CD8-positive, alpha-beta memory T cell (primary cell): Measurements from ENCODE around the gene RASA2. TPM values are rescaled to one million over a fixed set of nuclear protein-coding genes. Genes with fewer than 3 reads are reported as not detected.
A peak's percentile ranks its signal among the peaks of the same experiment; 100 is the strongest.

Source experiments
- CTCF ChIA-PET: fragments of 350-600 bp; sonication (Branson Sonifier 250); formaldehyde crosslinking; loops from one replicate; lab custom pipeline; 2021; ENCODE audit warnings: antibody characterized with exemption; lab: Charles Lee
- POLR2A ChIA-PET: fragments of 350-600 bp; sonication (Branson Sonifier 250); formaldehyde crosslinking; loops from one replicate; lab custom pipeline; 2021; ENCODE audit warnings: antibody characterized with exemption; lab: Charles Lee
- DNase-seq, 5 donors: peaks; one replicate each; pipeline versions ENCODE4 v3.0.0 to v3.0.0-alpha.2; 2020 to 2022; ENCODE audit warnings: mixed read lengths in 1 of 5
- H3K27ac ChIP-seq: one replicate; pipeline ENCODE4 v1.7.0; 2013; ENCODE audit warnings: low read depth, mild to moderate bottlenecking, low read length, moderate library complexity
- H3K27me3 ChIP-seq: 2 replicates; pipeline ENCODE4 v1.7.0; 2013; ENCODE audit warnings: low read length, mild to moderate bottlenecking; ENCODE audit not compliant: insufficient read depth, poor library complexity, severe bottlenecking
- H3K36me3 ChIP-seq: 2 replicates; pipeline ENCODE4 v1.7.0; 2013; ENCODE audit warnings: mild to moderate bottlenecking, low read length, moderate library complexity; ENCODE audit not compliant: insufficient read depth
- H3K4me1 ChIP-seq: 2 replicates; pipeline ENCODE4 v1.7.0; 2013; ENCODE audit warnings: mild to moderate bottlenecking, low read length, moderate library complexity; ENCODE audit not compliant: insufficient read depth
- H3K4me3 ChIP-seq: 2 replicates; pipeline ENCODE4 v1.7.0; 2013; ENCODE audit warnings: mild to moderate bottlenecking, low read length
- H3K9me3 ChIP-seq: 2 replicates; pipeline ENCODE4 v1.7.0; 2013; ENCODE audit warnings: mild to moderate bottlenecking, low read length
- H3K27ac Mint-ChIP-seq, 8 donors: one replicate each; pipeline ENCODE4 v1.8.0; 2020 to 2021; ENCODE audit warnings: mixed read lengths in 8 of 8, mild to moderate bottlenecking in 6 of 8, inconsistent platforms in 3 of 8, moderate library complexity in 3 of 8
- H3K27me3 Mint-ChIP-seq, 2 donors: one replicate each; pipeline ENCODE4 v1.8.0; 2020 to 2021; ENCODE audit warnings: mixed read lengths in 2 of 2, mild to moderate bottlenecking in 1 of 2, moderate library complexity in 1 of 2
- H3K36me3 Mint-ChIP-seq, 3 donors: one replicate each; pipeline ENCODE4 v1.8.0; 2020 to 2021; ENCODE audit warnings: mixed read lengths in 3 of 3, inconsistent platforms in 1 of 3, mild to moderate bottlenecking in 1 of 3
- H3K4me1 Mint-ChIP-seq, 3 donors: one replicate each; pipeline ENCODE4 v1.8.0; 2020 to 2021; ENCODE audit warnings: mixed read lengths in 3 of 3, inconsistent platforms in 1 of 3, mild to moderate bottlenecking in 1 of 3
- H3K4me3 Mint-ChIP-seq, 7 donors: one replicate each; pipeline ENCODE4 v1.8.0; 2020 to 2021; ENCODE audit warnings: mixed read lengths in 7 of 7, mild to moderate bottlenecking in 6 of 7, moderate library complexity in 4 of 7, inconsistent platforms in 2 of 7
- H3K9me3 Mint-ChIP-seq, 5 donors: one replicate each; pipeline ENCODE4 v1.8.0; 2020 to 2022; ENCODE audit warnings: mixed read lengths in 5 of 5, mild to moderate bottlenecking in 3 of 5, moderate library complexity in 2 of 5, inconsistent platforms in 1 of 5
- polyA plus RNA-seq: library from polyadenylated mRNA; unstranded; fragments of 300-500 nt; fragmentation: Illumina TruSeq; gene quantifications from one replicate; pipeline ENCODE4 v1.2.3, GENCODE V29; 2021
- total RNA-seq, 2 experiments: library from RNA; stranded (reverse); gene quantifications; one replicate each; pipeline ENCODE4 v1.2.3, GENCODE V29; 2021

RASA2 gene
- total and polyA plus RNA-seq, 3 experiments from 2014 or later: 34.0 to 39.2 (median 36.4) TPM

- Mint-ChIP-seq H3K4me1 (peaks cover 10 to 16% (median 10%) of the 10 kb centered on the region in 3 donors), H3K27me3 (no peaks in the 10 kb centered on the region), H3K4me3 (no peak overlapping the region), H3K9me3 (no peaks in the 10 kb centered on the region), H3K27ac (no peak overlapping the region), H3K36me3 (peaks cover 0 to 13% (median 0%) of the 10 kb centered on the region in 3 donors)
- Histone ChIP-seq H3K27me3 (no peaks in the 10 kb centered on the region), H3K4me1 (peaks cover 21% of the 10 kb centered on the region), H3K27ac (peak overlapping the region; percentile 13), H3K9me3 (no peaks in the 10 kb centered on the region), H3K36me3 (no peaks in the 10 kb centered on the region), H3K4me3 (no peak overlapping the region)
- ChIA-PET POLR2A (interaction anchor here (0.7 to 1.4 kb wide), 3 partner anchors 35 to 140 kb away, joined by 3 to 9 read pairs (median 8); no protein-coding TSS in a partner anchor), CTCF (interaction anchor here (0.6 to 6.3 kb wide), 15 partner anchors 10 to 185 kb away, joined by 3 to 84 read pairs (median 4); partner anchors contain the start of gene ZBTB38)
- DNase-seq: peak in 3 of 5 donors; percentile 34 to 57 (median 56)
Measured at GRCh38 chr3:141452045-141452444, 34.8 kb upstream of the RASA2 start.

- Histone ChIP-seq H3K27ac (no peak overlapping the region), H3K4me3 (no peak overlapping the region), H3K4me1 (peaks cover 21% of the 10 kb centered on the region), H3K9me3 (no peaks in the 10 kb centered on the region), H3K27me3 (no peaks in the 10 kb centered on the region), H3K36me3 (no peaks in the 10 kb centered on the region)
- H3K36me3 Mint-ChIP-seq: peaks cover 0 to 7% (median 0%) of the 10 kb centered on the region in 3 donors
- H3K27me3 Mint-ChIP-seq: no peaks in the 10 kb centered on the region
- peaks cover 10% of the 10 kb centered on the region in 3 donors for H3K4me1 Mint-ChIP-seq
- H3K4me3 Mint-ChIP-seq: no peak overlapping the region
- no peak overlapping the region for H3K27ac Mint-ChIP-seq
- no peak for DNase-seq
- CTCF ChIA-PET: interaction anchor here (0.6 to 6.3 kb wide), 18 partner anchors 10 to 261 kb away, joined by 3 to 84 read pairs (median 4); partner anchors contain the start of genes PXYLP1 and ZBTB38
- POLR2A ChIA-PET: interaction anchor here (0.7 to 1.4 kb wide), 3 partner anchors 35 to 141 kb away, joined by 3 to 9 read pairs (median 8); no protein-coding TSS in a partner anchor
- no peaks in the 10 kb centered on the region for H3K9me3 Mint-ChIP-seq
Measured at GRCh38 chr3:141452773-141453172, 34.1 kb upstream of the RASA2 start.

- H3K27me3 Mint-ChIP-seq: no peaks in the 10 kb centered on the region
- no peak for DNase-seq
- peaks cover 21% of the 10 kb centered on the region for H3K4me1 ChIP-seq
- ChIA-PET POLR2A (interaction anchor here (1.0 to 2.1 kb wide), 2 partner anchors 12 to 142 kb away, joined by 6 to 11 read pairs; no protein-coding TSS in a partner anchor), CTCF (interaction anchor here (0.8 to 6.3 kb wide), 22 partner anchors 8 to 222 kb away, joined by 3 to 84 read pairs (median 6); partner anchors contain the start of genes PXYLP1 and ZBTB38)
- H3K36me3 ChIP-seq: no peaks in the 10 kb centered on the region
- peaks cover 0 to 2% (median 0%) of the 10 kb centered on the region in 3 donors for H3K36me3 Mint-ChIP-seq
- H3K4me1 Mint-ChIP-seq: peaks cover 10% of the 10 kb centered on the region in 3 donors
- H3K9me3 Mint-ChIP-seq: no peaks in the 10 kb centered on the region
- H3K4me3 ChIP-seq: no peak overlapping the region
- no peak overlapping the region for H3K27ac ChIP-seq
- no peak overlapping the region for H3K27ac Mint-ChIP-seq
- no peak overlapping the region for H3K4me3 Mint-ChIP-seq
- H3K9me3 ChIP-seq: no peaks in the 10 kb centered on the region
- H3K27me3 ChIP-seq: no peaks in the 10 kb centered on the region
Measured at GRCh38 chr3:141454054-141454453, 32.8 kb upstream of the RASA2 start.

GRCh38 chr3:141454906-141455602, 31.8 kb upstream of the RASA2 start:
- no peak overlapping the region for H3K4me3 ChIP-seq
- peaks cover 21% of the 10 kb centered on the region for H3K4me1 ChIP-seq
- no peaks in the 10 kb centered on the region for H3K27me3 ChIP-seq
- peak in 2 of 5 donors; percentile 55 to 58 for DNase-seq
- ChIA-PET POLR2A (interaction anchor here (1.0 to 2.1 kb wide), 2 partner anchors 13 to 143 kb away, joined by 6 to 11 read pairs; no protein-coding TSS in a partner anchor), CTCF (interaction anchor here (0.7 to 6.3 kb wide), 32 partner anchors 9 to 194 kb away, joined by 3 to 84 read pairs (median 4); partner anchors contain the start of gene ZBTB38)
- no peaks in the 10 kb centered on the region for H3K36me3 ChIP-seq
- Mint-ChIP-seq H3K36me3 (no peaks in the 10 kb centered on the region), H3K4me3 (peak overlapping the region in 2 of 7 donors; percentile 12), H3K4me1 (peaks cover 9 to 12% (median 12%) of the 10 kb centered on the region in 3 donors), H3K27ac (peak overlapping the region in 1 of 8 donors; percentile 21), H3K9me3 (no peaks in the 10 kb centered on the region), H3K27me3 (no peaks in the 10 kb centered on the region)
- no peak overlapping the region for H3K27ac ChIP-seq
- no peaks in the 10 kb centered on the region for H3K9me3 ChIP-seq

GRCh38 chr3:141455603-141456300, 31.1 kb upstream of the RASA2 start:
- no peak overlapping the region for H3K27ac ChIP-seq
- POLR2A ChIA-PET: interaction anchor here (2.1 kb wide), 1 partner anchor 144 kb away, joined by 11 read pairs; no protein-coding TSS in a partner anchor
- H3K4me3 ChIP-seq: no peak overlapping the region
- H3K27ac Mint-ChIP-seq: no peak overlapping the region
- H3K9me3 ChIP-seq: no peaks in the 10 kb centered on the region
- DNase-seq: no peak
- no peaks in the 10 kb centered on the region for H3K36me3 Mint-ChIP-seq
- H3K36me3 ChIP-seq: no peaks in the 10 kb centered on the region
- CTCF ChIA-PET: interaction anchor here (0.8 to 6.3 kb wide), 19 partner anchors 9 to 157 kb away, joined by 3 to 84 read pairs (median 6); partner anchors contain the start of gene ZBTB38
- H3K27me3 ChIP-seq: no peaks in the 10 kb centered on the region
- H3K4me1 Mint-ChIP-seq: peaks cover 10 to 18% (median 17%) of the 10 kb centered on the region in 3 donors
- no peak overlapping the region for H3K4me3 Mint-ChIP-seq
- peaks cover 21% of the 10 kb centered on the region for H3K4me1 ChIP-seq
- no peaks in the 10 kb centered on the region for H3K27me3 Mint-ChIP-seq
- H3K9me3 Mint-ChIP-seq: no peaks in the 10 kb centered on the region

GRCh38 chr3:141456301-141456625, 30.6 kb upstream of the RASA2 start:
- no peaks in the 10 kb centered on the region for H3K27me3 Mint-ChIP-seq

GRCh38 chr3:141457624-141458236, 29.1 kb upstream of the RASA2 start:
- no peaks in the 10 kb centered on the region for H3K27me3 Mint-ChIP-seq
- H3K27ac Mint-ChIP-seq: no peak overlapping the region
- Histone ChIP-seq H3K27ac (no peak overlapping the region), H3K36me3 (no peaks in the 10 kb centered on the region), H3K9me3 (no peaks in the 10 kb centered on the region), H3K4me3 (no peak overlapping the region), H3K4me1 (peaks cover 10% of the 10 kb centered on the region), H3K27me3 (no peaks in the 10 kb centered on the region)
- ChIA-PET POLR2A (no interaction called here), CTCF (interaction anchor here (1.4 to 6.3 kb wide), 6 partner anchors 88 to 154 kb away, joined by 5 to 69 read pairs (median 24); partner anchors contain the start of gene ZBTB38)
- H3K9me3 Mint-ChIP-seq: peaks cover 0 to 1% (median 0%) of the 10 kb centered on the region in 5 donors
- no peak overlapping the region for H3K4me3 Mint-ChIP-seq
- H3K4me1 Mint-ChIP-seq: peaks cover 10 to 23% (median 18%) of the 10 kb centered on the region in 3 donors
- no peaks in the 10 kb centered on the region for H3K36me3 Mint-ChIP-seq
- no peak for DNase-seq

More at GRCh38 chr3:141456301-141456625, 30.6 kb upstream of the RASA2 start:
- H3K27ac Mint-ChIP-seq: peak overlapping the region in 1 of 8 donors; percentile 87
- Histone ChIP-seq H3K9me3 (no peaks in the 10 kb centered on the region), H3K36me3 (no peaks in the 10 kb centered on the region), H3K27ac (no peak overlapping the region), H3K27me3 (no peaks in the 10 kb centered on the region), H3K4me3 (no peak overlapping the region), H3K4me1 (peaks cover 21% of the 10 kb centered on the region)
- H3K36me3 Mint-ChIP-seq: no peaks in the 10 kb centered on the region
- no peak overlapping the region for H3K4me3 Mint-ChIP-seq
- DNase-seq: no peak
- H3K9me3 Mint-ChIP-seq: no peaks in the 10 kb centered on the region
- POLR2A ChIA-PET: no interaction called here
- peaks cover 10 to 18% (median 17%) of the 10 kb centered on the region in 3 donors for H3K4me1 Mint-ChIP-seq
- CTCF ChIA-PET: interaction anchor here (0.8 to 6.3 kb wide), 8 partner anchors 14 to 152 kb away, joined by 3 to 69 read pairs (median 6); partner anchors contain the start of gene ZBTB38
